GM18858 (cell line): ENCODE measurements around the gene YDJC.
A peak's percentile ranks its signal among the peaks of the same experiment; 100 is the strongest.
"Not testable (repeated sequence)": the region's sequence is repeated elsewhere in the genome, so short reads cannot be mapped to it uniquely, and the experiment has no call there.

Experiments used
- ATAC-seq: cut with Tn5 transposase; IDR thresholded peaks from one replicate; pipeline ENCODE4 v1.9.1; 2021; ENCODE audit not compliant: unreplicated experiment

Gene YDJC

GRCh38 chr22:21632931-21633330, 3.1 kb upstream of the YDJC start:
- ATAC-seq: no peak

DNA sequence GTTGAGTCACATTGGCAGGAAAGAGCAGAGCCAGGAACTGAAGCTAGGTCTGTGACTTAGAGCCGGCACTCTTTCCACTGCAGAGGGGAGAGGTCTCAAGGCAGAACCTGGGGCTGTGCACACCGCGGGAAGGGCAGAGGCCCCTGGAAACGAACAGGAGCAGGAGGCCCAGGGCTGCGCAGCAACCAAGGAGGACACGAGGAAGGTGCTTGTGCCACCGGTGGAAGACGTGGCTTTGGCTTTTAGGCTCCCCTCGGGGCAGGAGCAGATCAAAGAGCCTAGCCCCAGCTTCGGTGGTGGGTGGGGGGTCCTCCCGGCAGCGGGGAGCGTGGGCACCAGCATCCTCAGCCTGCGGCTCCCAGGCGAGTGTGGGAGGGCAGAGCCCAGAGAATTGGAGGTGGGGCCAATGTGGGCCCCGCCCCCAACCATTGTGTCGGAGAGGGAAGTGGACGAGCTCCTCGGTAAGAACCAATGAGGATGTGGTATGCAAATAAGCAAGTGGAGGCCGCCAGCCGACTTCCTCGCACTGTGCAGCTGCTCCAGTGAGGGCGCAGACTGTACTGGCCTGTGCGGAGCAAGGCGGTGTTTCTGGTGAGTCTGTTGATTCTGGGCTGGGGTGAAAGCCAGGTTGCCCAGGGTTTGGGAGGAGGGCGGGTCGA, 2.5 kb upstream of the YDJC start, which contains the start of gene CCDC116:
CCDC116 (plus strand) TSS at position 524 of the 659 bp plus-strand sequence. CDS start 422 bp downstream, outside the sequence.
- ATAC-seq: no peak

DNA sequence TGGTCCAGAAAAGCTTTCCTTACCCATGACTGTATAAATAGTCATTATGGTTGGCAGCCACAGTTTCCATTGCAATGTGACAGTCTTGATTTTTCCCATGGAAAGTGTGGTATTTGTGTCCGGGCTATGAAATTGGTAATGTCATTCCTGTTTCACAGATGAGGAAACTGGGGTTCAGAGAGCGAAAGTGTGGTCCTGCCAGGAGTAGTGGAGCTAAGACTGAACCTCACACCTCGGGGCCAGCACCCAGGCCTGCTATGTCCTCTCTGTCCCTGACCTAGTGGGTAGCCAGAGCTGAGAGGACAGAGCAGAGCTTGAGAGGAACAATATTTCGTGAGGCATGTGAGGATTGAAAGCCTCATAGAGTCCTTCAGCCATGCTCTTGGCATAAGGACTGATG, 1.2 kb upstream of the YDJC start:
- ATAC-seq: no peak

- peak; percentile 2 for ATAC-seq
These were observed 1.2 kb downstream of the YDJC start for GRCh38 chr22:21628386-21629254.

GRCh38 chr22:21626735-21627469, 2.9 kb downstream of the YDJC start:
- no peak for ATAC-seq

DNA sequence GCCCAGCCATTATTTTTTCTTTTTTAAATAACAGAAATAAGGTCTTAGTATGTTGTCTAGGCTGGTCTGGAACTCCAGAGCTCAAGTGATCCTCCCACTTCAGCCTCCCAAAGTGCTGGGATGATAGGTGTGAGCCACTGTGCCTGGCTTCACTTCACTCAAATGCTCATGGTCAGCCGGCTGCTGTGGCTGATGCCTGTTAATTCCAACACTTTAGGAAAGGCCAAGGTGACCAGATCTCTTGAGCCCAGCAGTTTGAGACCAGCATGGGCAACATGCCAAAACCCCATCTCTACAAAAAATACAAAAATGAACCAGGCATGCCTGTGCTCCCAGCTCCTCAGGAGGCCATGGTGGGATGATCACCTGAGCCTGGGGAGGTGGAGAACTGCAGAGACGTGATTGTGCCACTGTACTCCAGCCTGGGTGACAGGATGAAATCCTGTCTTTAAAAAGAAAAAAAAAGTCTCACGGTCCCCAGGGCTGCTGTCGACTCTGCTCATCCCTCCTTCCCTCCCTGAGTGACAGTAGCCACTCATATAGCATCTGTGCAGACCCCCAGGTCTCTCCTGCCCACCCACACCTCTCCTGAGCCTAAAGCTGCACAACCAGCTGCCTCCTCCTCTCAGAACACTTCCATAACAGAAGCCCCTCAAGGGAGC, 3.6 kb downstream of the YDJC start:
- no peak for ATAC-seq

GRCh38 chr22:21624880-21625791, 4.7 kb downstream of the YDJC start:
- ATAC-seq: no peak

- no peak for ATAC-seq
These were observed 5.5 kb downstream of the YDJC start for GRCh38 chr22:21624120-21624879.

GRCh38 chr22:21623648-21623970, 6.2 kb downstream of the YDJC start:
- no peak for ATAC-seq

- no peak for ATAC-seq
These were observed 6.7 kb downstream of the YDJC start for GRCh38 chr22:21622919-21623647.

DNA sequence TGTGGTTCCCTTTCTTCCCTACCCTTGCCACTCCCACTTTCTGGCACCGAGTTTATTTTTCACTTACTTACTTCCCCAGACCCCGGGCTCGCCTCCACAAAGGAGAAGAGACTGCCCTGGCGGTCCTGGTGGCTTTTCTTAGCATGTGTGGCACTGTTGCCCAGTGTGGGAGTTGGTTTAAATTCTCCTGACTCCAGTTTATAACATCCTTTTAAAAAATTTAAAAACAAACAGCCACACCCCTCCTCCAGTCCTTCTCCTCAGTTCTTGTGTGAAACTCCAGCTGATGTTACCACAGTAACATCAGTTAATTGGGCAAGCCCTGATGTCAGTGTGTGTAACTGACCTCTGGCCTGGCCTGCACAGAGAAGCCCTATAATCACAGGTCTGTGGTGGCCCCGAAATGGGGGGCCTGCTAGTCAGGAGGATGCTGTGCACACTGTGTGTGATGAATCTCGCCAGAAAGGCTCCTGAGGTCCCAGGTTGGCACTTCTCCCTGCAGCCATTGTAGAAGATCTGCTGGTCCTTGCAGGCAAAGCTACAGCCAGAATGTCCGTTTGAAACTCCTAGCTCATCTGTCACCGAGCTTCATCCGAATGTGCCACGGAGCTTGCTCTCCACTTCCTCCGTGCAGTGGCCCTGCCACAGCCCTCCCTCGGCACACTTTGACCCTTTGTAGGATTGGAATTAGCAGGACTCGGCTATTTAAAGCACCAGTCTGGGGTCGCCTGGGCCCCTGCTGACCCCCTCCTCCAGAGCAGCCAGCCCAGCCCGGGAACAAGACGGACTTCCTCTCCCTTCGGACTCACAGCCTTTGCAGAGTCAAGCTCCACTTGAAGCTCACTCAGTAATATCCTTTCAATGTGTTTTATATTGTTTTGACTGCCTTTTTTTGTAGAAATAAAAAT, 7.6 kb downstream of the YDJC start:
- no peak for ATAC-seq

GRCh38 chr22:21621025-21621424, 8.8 kb downstream of the YDJC start:
- ATAC-seq: no peak

GRCh38 chr22:21617337-21617736, 12.5 kb downstream of the YDJC start:
- not testable (repeated sequence) for ATAC-seq

DNA sequence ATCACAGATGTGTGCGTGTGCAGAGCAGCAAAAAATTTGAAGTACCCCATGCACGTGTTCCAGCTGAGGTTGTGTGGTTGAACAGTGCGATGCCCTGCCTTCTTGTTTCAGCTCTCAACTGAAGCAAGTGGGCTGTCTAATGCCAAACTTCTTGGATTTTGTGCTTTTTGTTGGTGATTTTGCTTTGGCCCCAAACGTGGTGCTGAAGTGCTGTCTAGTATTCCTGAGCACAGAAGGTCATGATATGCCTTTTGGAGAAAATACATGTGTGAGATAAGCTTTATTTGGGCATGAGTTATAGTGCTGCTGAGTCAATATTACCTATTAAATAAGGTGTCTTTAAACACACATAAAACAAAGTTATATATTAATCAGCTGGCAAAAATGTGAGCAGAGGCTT, 14.1 kb downstream of the YDJC start:
- ATAC-seq: no peak

DNA sequence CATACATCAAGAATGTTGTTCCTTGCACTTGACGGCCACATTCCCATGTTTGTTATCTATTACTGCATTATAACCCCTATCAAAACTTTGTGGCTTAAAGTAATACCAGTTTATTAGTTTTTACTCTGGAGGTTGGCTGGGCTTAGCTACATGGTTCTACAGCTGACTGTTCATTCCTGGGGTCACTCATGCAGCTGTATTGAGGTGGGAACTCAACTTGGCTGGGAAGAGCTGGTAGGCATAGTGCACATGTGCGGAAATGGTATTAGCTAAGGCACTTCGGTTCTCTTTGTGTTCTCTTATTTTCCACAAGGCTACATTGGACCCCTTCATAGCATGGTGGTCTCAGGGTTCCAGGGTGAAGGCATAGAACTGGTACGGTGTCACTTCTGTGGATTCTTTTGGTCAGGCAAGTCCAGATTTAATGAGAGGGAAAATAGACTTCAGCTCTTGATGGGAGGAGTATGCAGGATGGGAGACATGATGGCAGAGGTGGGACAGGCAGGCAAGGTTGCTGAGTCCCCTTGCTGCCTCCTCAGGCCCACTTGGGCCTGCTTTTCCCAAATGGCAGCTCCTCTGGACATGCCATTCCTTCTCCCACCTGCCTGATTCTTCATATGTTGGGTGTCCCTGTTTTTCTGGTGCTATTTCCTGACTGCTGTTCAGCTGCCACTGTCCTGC, 16.1 kb downstream of the YDJC start:
- no peak for ATAC-seq

GRCh38 chr22:21612858-21613257, 17.0 kb downstream of the YDJC start:
- ATAC-seq: no peak
